GM20000 (cell line): Measurements from ENCODE around the gene CEP41.

Experiments used
- DNase-seq: peaks from one replicate; pipeline ENCODE4 v3.0.0; 2012; ENCODE audit warnings: low spot score
- CTCF ChIP-seq: IDR thresholded peaks from 2 replicates; pipeline ENCODE4 v1.5.1; 2012; ENCODE audit warnings: mild to moderate bottlenecking, control low read depth; ENCODE audit errors: extremely low read depth, missing control alignments

CEP41 gene

GRCh38 chr7:130440527-130441365, at the start of gene CEP41:
TSS of gene CEP41 (minus strand) at chr7:130441016. CDS start at chr7:130440966, 50 bp downstream.
- peak; percentile 97 for DNase-seq
- no peak for TF ChIP-seq CTCF

- DNase-seq: no peak
- no peak for TF ChIP-seq CTCF
Observed at GRCh38 chr7:130490311-130490791, 49.5 kb upstream of the CEP41 start.

- DNase-seq: no peak
- no peak for TF ChIP-seq CTCF
Observed at GRCh38 chr7:130489140-130489983, 48.5 kb upstream of the CEP41 start.

- DNase-seq: no peak
- TF ChIP-seq CTCF: no peak
Observed at GRCh38 chr7:130488392-130489139, 47.8 kb upstream of the CEP41 start.

GRCh38 chr7:130486954-130487436, 46.2 kb upstream of the CEP41 start:
- TF ChIP-seq CTCF: no peak
- DNase-seq: no peak

GRCh38 chr7:130486114-130486953, 45.5 kb upstream of the CEP41 start:
- DNase-seq: peak; percentile 74

More at GRCh38 chr7:130486114-130486953, 45.5 kb upstream of the CEP41 start:
- peak; percentile 84 for TF ChIP-seq CTCF
